Skin of body (tissue), 2 donors: Measurements from ENCODE around the gene ASPA. TPM values are rescaled to one million over a fixed set of nuclear protein-coding genes. Genes with fewer than 3 reads are reported as not detected.
"Not testable (repeated sequence)": the region's sequence is repeated elsewhere in the genome, so short reads cannot be mapped to it uniquely, and the experiment has no call there.

Experiments used
- DNase-seq: peaks from one replicate; lab custom pipeline; 2025; lab: John Stamatoyannopoulos, UW
- total RNA-seq: library from RNA; depleted of rRNA; stranded (reverse); fragments of >200 nt; gene quantifications from one replicate; pipeline ENCODE4 v1.2.3, GENCODE V29; 2014

Gene ASPA
- total RNA-seq, 1 donor from 2014 or later, result 5.5 TPM

GRCh38 chr17:3507071-3507470, 31.3 kb downstream of the ASPA start:
- DNase-seq, result no peak

DNA sequence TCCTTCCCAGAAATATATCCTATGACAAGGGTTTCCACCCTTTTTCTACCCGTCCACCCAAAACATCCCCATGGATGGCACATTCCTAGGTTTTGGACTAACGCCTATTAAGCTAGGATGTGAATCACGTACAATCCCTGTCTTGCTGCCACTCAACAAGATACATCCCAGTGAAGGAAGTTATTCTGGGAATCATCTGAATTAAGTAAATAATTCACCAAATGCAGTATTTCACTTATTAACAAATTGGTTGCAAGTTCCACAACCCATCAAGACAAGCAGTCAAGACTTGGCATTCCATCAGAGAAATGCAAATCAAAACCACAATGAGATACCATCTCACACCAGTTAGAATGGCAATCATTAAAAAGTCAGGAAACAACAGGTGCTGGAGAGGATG, 32.1 kb downstream of the ASPA start:
- DNase-seq, result no peak

DNA sequence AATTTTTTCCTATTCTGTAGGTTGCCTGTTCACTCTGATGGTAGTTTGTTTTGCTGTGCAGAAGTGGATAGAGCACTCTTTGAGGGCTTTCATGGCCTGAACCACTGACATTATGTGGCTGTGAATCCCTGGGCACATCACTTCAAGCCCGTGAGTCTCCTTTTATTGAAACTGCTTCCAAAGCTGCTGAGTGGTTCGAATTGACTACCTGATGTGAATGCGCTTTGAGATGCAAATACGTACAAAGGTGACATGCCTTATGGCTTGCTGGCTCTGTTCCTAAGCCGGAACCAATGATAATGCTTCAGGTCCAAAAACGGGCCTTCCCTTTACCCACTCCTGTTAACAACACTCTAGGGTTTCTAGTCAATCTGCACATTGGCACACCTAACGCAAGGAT, 34.3 kb downstream of the ASPA start:
- no peak for DNase-seq

DNA sequence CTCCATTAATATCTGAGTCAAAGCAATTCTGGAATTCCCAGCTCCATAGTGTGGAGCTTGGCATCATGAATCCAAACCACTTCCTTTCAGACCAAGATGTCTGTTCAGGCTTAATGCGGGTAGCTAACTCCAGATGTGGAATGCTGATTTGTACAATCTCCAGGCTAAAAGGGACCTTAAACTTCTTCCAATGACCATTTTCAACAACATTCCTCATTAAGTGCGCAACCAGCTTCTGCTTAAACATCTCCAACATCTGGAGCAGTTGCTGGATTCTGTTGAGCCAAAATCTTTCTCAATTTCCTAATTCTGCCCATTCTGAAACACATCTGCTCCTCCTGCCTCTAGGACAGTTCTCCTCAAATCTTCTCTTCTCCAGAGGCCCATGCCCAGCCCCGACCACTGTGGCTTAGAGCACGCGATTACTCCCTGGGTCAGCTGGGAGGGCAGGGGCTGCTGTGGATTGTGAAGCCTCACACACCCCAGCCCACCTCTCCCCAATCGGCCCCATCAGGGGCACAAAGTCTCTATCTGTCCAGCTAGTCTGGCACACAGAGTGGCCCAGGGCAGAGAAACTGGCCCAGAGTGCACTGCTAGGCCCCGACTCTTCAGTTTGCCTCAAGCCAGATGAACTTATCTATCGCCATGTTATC, 36.2 kb downstream of the ASPA start:
- peak; percentile 82 for DNase-seq

DNA sequence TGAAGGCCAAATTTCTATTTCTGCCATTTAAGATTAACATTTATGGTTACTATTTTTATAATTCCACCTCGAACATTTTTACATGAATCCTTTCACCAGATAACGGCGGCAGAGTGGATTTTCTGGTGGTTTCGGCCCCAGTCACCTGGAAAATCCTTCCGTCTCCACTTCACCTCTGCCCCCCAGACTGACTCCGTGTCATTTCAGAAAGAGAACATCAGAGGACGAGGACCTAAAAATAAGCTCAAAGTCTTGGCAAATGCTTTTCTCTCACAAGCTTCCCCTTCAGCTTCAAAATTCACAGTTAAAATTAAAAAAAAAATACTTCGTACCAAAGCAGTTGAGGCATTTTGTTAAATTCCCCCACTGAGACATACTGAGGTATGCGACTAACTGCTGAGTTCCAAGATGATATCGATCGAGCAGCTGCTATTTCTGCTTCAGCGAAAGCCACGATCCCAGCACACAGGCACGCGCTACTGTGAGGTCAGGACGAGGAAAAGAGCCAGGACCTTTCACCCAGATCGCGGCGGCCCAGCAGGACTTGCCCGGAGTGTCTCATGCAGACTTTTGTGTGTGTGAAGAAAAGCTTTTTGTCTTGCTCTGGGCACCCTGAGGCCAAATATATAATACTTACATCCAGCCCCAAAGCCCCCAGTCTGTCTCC, 36.8 kb downstream of the ASPA start:
- peak; percentile 74 for DNase-seq

GRCh38 chr17:3513305-3514035, 37.7 kb downstream of the ASPA start:
- DNase-seq, result no peak

DNA sequence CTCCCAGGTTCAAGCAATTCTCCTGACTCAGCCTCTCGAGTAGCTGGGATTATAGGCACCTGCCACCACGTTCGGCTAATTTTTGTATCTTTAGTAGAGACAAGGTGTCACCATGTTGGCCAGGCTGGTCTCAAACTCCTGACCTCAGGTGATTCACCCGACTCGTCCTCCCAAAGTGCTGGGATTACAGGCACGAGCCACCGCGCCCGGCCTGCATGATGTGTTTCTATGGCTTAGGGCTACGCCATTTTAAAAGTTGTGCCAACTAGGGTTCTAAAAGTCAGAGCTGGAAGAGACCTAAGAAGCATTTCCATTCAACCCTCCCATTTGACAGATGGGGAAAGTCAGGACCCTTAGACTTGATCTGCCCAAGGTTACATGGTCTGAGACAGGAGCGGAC, 38.4 kb downstream of the ASPA start:
- not testable (repeated sequence) for DNase-seq

DNA sequence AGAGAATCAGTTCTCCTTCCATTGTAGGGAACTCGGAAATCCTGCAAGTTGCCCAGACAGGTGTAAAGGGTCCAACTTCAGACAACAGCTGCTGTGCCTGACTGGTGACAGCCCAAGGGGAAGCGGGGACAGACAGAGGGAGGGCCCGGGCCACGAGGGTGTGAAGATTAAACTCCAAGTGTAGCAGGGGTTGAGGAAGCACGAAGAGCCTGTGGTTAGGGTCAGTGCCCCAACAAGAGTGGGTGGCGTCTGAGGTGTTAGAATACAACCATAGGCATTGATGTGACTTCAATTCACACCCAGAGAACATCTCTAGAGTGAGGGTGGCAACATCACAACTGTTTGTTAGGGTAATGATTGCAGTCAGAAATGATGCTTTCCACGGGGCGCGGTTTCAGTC, 39.1 kb downstream of the ASPA start:
- DNase-seq, result no peak

DNA sequence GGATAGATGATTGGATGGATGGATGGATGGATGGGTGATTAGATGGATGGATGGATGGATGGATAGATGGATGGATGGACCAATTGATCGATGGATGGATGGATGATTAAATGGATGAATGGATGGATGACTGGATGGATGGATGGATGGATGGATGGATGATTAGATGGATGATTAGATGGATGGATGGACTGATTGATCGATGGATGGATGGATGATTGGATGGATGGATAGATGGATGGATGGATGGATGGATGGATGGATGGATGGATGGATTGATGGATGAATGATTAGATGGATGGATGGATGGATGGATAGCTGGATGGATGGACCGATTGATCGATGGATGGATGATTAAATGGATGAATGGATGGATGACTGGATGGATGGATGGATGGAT, 43.7 kb downstream of the ASPA start:
- not testable (repeated sequence) for DNase-seq

GRCh38 chr17:3524024-3524423, 48.2 kb downstream of the ASPA start:
- DNase-seq, result no peak

GRCh38 chr17:3526491-3526890, 50.7 kb downstream of the ASPA start:
- no peak for DNase-seq

DNA sequence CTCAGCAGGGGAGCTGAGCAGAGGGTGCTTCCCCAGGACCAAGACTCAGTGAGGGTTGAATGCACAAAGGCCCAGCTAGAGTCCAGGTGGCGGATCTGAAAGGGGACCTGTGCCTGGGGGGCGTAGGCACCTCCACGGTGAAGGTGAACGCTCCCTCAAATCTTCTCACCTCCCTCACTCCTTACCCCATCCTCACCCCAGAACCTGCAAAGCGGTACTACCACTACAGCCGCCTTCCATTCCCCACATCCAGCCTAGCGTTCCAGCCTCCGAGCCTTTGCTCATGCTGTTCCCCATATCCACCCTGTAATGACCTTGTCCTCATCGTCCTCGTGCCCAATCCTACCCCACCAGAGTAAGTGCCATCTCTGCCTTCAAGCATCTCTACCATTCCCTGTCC, 51.2 kb downstream of the ASPA start:
- no peak for DNase-seq

DNA sequence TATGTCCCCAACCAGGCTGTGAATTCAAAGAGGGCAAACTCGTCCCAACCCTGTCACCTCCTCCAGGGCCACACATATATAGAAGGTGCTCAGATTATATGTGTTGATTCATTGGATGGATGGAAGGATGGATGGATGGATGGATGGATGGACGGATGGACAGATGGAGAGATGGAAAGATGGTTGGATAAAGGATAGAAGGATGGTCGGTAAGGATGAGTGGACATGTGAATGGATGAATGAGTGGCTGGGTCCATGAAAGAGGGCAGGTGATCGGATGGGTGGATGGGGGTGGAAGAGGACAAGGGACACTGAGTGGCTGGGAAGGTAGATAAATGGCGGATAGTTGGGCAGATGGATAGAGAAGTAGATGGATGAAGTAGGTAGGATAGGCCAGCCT, 51.7 kb downstream of the ASPA start:
- no peak for DNase-seq

DNA sequence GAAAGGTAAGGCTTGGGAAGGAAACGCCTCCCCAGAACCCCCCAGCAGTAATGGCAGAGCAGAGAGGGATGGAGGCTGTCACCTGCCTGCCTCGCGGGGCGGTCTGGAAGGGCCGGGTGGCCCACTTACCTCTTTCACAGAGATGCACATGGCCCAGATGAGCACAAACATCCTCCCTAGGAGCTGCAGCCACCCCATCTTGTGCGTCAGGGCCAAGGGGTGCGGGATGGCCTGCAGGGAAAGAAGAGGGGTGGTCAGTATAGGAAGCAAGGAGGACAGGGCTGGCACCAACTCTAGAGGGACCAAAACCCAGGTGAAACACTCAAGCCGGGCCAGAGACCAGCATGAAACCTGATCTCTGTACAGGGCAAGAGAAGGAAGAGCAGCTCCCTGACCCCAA, 52.1 kb downstream of the ASPA start:
- DNase-seq, result no peak

DNA sequence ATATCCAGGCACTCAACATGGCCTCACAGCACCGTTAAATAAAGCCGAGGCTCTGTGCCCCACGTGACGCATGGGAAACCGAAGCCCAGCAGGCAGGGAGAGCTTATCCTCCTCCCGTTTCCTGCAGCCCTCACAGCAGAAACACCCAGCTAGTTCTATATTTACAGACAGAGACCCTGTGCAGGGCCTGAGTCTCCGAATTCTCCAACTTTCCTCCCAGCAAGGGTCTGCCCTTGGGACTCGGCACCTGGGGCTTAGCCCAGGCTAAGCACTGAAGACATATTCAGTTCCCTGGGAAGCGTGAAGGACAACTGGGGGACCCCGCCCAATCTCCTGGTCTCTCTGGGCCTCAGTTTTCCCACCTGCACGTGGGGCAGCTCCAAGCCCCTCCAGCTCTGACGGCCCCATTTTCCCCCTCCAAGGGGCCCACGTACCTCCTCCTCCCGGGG, 52.6 kb downstream of the ASPA start:
- DNase-seq, result no peak

GRCh38 chr17:3528880-3529511, 53.2 kb downstream of the ASPA start:
- DNase-seq, result peak; percentile 7

GRCh38 chr17:3529817-3530741, 54.3 kb downstream of the ASPA start:
- DNase-seq, result peak; percentile 46

DNA sequence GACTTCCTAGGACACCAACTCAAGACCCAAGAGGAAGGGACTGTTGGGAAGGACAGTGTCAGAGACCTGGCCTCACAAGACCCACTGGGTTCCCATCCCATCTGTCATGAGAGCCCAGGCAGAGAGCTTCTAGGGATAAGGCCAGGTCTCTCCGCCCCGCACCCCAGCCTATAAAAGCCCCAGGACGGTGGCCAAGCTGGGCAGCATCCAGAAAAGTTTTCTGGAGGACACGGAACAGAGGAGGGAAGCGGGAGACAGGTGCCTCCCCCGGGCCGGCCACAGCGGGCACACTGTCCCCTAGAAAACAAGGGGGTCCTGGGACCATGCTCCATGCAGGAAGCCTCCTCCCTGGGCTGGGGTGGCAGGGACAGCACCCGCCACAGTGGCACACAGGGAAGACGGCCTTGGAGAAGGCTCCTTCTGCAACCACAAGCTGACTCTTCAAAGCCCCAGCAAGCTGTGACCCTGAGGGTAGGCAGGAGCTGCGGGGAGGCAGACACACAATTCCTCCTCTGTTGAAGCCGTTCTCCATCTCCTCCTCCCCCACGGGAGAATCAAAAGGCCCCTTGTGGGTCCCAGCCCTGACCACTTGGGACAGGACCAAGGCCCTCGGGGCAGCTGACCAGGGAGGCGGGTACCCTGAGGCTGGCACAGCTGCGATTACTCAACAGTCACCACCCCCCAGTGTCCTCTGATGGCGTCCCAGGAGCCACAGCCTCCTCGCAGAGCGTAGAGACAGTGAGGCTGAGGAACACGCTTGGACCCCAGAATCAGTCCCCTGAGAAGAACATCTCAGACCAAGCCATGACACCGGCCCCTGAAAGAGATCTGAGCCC, 55.7 kb downstream of the ASPA start:
- DNase-seq, result no peak

GRCh38 chr17:3532106-3532858, 56.5 kb downstream of the ASPA start:
- DNase-seq, result no peak

DNA sequence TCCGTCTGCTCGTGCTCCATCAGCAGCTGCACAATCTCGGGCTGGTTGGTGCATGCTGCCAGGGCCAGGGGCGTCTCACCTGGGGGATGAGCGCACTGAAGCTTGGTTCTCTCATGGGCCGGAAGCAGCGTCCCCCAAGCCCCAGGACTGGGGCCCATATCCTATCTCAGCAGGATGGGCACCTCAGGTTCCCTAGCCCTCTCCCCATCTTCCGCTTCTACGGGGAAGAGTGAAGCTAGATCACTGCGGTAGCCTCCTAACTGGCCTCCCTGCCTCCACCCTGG, 57.0 kb downstream of the ASPA start:
- no peak for DNase-seq
